GM19324 (cell line): ENCODE measurements around the gene GOLGA8N.
"Not testable (repeated sequence)": the region's sequence is repeated elsewhere in the genome, so short reads cannot be mapped to it uniquely, and the experiment has no call there.

Experiments
- ATAC-seq: cut with Tn5 transposase; IDR thresholded peaks from one replicate; pipeline ENCODE4 v1.9.1; 2021; ENCODE audit warnings: mild to moderate bottlenecking, moderate library complexity; ENCODE audit not compliant: unreplicated experiment, low FRiP score

The GOLGA8N gene

DNA sequence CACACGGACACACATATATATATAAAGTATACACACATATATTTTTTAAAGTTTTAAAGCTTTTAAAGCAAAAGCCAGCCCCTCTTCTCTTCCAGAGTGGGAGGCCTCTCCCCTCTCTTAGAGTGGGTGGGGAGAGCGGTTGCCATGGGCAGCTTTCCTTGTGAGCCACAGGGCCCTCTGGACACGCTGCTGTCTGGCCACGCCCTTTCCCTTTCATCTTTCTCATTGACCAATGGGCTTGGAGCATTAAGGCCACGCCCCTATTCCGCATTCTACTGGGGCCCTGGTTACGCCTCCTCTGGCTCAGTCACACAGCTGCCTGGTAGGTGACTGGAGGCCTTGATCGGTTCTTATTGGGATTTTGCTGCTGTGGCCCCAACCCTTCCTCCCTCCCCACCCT, at the start of gene GOLGA8N:
TSS of gene GOLGA8N (plus strand) at position 306 of the 400 bp plus-strand sequence.
- not testable (repeated sequence) for ATAC-seq

DNA sequence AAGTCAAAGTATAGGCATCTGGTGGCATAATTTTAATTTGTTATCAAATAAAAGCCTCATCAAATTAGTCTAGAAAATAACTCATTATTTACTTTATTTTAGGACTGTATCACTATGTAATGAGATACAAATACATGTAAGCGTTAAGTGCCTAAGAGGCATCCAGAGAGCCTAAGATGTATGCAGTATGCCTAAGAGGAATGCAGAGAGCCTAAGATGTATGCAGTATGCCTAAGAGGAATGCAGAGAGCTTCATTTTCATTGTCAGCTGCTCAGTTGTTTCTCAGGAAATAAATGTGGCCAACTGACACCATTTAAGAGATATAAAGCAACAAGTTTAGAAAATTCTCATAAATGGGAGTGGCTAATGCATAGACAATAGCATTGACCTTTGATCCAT, 49.8 kb upstream of the GOLGA8N start:
- ATAC-seq = not testable (repeated sequence)

DNA sequence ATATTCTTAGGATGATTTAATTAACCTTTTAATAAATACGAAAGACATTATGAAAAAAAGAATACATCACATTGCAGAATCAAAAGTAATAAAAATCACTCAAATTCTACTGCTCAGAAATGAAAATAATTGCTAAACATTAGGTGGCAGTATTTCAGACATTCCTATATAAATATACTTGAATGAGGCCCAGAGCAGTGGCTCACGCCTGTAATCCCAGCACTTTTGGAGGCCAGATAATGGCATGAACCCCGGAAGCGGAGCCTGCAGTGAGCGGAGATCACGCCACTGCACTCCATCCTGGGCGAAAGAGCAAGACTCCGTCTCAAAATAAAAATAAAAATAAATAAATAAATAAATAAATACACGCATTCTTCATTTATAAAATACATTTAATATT, 48.1 kb upstream of the GOLGA8N start:
- ATAC-seq = not testable (repeated sequence)

DNA sequence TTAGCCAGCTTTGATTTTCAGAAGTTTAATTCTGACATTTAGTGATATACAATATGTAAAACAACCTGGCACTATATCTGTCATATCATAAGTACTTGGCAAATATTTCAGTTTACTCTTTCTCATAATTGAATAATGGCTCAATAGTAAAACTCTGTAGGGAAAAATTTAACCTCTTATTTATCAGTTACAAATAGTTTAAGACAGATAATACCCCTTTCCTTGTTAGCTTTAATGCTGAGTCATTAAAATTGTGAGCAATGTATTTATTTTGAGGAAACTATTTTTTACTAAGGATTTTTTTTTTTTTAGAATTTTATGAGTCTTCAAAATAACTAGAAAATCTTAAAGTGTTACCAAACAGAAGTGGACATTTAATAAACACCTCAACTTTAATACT, 38.7 kb upstream of the GOLGA8N start:
- ATAC-seq = not testable (repeated sequence)

DNA sequence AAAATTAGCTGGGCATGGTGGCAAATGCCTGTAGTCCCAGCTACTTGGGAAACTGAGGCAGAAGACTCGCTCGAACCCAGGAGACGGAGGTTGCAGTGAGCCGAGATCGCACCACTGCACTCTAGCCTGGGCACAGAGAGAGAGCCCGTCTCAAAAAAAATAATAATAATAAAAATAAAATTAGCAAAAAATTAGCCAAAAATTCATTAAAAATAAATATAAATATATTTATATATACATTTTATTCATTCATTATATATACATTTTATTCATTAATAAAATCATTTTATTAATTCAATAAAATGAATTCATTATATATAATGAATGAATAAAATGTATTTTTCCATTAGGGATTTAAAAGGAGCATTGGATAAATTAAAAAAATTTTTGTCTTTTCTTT, 31.1 kb upstream of the GOLGA8N start:
- not testable (repeated sequence) for ATAC-seq

DNA sequence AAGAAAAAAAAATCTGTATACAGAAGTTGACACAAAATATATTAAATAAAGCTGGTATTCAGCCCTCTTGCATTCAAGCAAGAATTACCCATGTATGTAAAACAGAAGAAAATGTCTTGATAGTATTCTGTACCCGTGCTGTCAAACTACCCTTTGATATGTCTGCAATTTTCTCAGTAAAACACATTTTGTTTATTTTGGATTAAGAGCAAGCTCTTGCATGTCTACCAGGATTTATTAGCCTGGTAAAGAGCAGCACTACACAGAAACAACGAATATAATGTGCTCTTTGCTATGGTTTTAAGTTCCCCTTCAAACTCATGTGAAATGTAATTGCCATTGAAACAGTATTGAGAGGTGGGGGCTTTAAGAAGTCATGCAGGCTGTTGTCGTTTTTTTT, 24.3 kb upstream of the GOLGA8N start:
- ATAC-seq = not testable (repeated sequence)

DNA sequence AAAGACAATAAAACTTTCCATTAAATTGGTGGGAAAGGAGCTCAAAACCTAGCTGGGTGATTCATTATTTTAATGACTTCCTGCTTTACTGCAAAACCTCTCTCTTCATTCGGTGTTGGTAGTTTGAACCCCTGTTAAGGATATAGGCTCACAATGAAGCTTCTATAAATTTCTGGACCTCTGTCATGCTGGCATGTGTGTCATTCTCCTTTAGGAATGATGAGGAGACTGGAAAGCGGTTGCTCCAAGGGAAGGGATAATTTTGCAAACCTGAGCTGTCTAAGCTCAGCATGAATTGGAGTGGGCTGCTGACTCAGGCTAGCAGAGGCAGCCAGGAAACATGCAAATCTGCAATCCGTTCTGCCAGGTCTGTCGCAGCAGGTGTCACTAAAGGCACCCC, 14.8 kb upstream of the GOLGA8N start:
- not testable (repeated sequence) for ATAC-seq

DNA sequence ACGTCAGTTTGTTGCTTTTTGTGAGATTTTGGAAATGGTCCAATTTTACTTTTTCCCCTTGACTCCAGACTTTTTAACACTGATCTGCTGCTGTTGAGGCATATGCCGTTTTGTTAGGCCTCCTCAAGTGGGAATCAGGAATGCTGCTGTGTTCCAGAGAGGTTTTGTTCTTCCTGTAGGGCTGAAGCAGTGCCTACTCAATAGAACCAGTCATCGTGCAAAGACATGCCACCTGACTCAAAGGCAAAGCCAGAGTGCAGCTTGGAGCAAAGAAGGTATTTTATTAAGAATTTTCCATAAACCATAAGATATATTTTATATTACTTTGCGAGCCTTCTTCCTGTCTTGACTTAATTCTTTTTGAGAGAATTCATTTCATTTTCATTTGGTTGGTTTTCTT, 7.4 kb upstream of the GOLGA8N start:
- ATAC-seq = not testable (repeated sequence)

DNA sequence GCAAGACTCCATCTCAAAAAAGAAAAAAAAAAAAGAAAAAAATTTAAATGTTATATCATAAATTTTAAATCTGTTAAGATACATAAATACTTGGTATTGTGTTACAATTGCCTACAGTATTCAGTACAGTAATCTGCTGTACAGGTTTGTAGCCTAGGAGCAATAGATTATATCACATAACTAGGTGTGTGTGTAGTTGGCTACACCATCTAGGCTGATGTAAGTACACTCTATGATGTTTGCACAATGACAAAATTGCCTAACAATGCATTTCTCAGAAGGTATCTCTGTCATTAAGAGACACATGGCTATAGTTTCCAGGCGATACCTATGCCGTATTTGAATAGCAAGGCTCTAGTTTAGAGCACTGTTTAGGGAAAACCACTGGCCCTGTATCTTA, 16.3 kb downstream of the GOLGA8N start:
- ATAC-seq = not testable (repeated sequence)

DNA sequence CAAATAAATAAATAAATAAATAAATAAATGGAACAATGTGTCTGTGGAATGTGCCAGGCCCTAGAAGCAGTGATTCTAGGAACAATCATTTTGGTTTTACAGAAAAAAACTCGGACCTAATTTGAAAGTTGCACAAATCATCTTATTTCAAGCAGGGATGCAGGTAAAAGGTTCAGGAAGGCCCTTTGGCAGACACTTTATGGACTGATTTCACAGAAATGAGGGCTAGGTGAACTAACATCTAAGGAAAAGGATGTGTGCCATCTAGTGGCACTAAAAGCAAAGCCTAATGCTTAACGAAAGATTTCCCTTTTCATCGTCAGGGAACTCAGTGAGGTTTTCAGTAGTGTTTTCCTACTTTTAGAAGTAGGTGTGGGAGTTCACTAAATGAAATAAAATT, 17.5 kb downstream of the GOLGA8N start:
- not testable (repeated sequence) for ATAC-seq

DNA sequence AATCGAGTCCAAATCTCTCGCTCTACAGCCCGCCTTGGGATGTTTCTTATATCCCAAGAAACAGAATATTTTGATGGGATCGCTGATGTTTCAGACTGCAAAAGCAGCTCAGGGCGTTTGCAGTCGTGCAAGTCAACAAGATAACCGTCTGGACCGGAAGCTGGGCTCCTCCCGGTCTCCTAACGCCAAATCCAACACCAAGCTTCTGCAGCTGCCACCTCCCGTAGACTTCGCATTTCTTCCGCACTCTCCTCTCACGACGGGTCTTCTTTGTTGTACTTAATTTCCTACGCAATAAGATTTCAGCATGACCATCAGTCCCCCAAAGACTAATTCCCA, 21.4 kb downstream of the GOLGA8N start:
- ATAC-seq = peak; percentile 13

DNA sequence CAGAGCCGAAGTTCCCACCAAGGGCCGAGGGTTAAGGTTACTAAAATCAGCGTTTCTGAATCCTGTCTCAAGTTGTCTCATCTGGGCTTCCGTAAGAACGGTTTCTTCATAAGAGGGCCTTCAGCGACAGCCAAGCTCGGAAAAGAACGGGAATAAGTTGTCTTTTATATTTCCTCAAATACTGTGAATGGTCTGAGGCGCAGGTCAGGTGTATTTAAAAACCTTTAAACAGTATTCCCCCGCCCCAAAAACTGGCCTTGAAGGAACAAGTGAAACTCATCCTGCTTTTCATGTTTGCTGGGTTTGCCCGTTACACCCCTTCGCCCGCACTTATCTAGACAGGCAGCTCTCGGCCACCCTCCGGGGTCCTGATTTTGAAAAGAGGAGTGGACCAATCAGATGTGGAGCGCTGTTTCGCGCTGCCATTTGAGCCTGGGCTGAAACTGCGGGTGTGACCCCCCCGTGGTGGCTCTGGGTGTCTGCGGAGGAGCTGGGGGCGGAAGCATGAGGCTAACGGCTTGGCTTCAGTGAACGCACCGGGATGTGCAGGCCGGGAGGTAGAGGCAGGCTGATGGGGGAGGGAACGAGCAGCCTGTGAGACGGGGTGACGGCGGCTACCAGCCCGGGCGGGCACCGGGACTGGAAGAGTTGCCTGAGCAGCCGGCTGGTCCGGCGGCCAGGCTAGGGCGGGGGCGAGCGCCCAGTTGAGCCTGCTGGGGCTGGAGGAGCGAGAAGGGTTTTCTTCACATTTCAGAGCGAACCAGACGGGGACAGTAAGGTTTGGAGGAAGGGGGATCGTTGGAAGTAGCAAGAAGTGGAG, 22.0 kb downstream of the GOLGA8N start, which contains the start of gene ARHGAP11A:
TSS of gene ARHGAP11A (plus strand) at position 454 of the 820 bp plus-strand sequence. CDS start 708 bp downstream, outside the sequence.
- peak; percentile 77 for ATAC-seq

DNA sequence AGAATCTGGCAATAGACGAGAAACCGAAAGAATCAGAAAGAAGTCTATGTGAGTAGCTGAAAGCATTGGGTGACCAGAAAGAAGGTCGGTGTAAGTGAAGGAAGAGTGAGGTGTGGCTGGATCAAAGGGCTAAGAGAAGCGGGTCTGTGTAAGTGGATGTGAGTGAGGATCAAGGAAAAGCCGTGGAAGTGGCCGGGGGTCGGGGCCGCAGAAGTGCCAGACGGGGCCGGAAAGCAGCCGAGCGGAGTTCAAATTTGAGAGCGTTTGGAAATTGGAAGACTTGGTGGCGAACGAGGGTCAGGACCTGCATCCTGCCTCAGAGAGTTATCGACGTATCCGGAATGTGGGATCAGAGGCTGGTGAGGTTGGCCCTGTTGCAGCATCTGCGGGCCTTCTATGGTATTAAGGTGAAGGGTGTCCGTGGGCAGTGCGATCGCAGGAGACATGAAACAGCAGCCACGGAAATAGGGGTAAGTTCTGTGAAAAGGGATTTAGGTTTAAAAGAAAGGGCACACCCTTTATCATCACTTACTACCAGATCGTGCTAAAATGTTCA, 22.7 kb downstream of the GOLGA8N start:
- ATAC-seq = peak; percentile 21

DNA sequence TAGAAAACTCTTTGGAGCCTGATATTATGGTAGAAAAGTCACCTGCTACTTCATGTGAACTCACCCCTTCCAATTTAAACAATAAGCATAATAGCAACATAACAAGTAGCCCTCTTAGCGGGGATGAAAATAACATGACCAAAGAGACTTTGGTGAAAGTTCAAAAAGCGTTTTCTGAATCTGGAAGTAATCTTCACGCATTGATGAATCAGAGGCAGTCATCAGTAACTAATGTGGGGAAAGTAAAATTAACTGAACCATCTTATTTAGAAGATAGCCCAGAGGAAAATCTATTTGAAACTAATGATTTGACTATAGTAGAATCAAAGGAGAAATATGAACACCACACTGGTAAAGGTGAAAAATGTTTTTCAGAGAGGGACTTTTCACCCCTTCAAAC, 43.2 kb downstream of the GOLGA8N start:
- ATAC-seq = no peak

DNA sequence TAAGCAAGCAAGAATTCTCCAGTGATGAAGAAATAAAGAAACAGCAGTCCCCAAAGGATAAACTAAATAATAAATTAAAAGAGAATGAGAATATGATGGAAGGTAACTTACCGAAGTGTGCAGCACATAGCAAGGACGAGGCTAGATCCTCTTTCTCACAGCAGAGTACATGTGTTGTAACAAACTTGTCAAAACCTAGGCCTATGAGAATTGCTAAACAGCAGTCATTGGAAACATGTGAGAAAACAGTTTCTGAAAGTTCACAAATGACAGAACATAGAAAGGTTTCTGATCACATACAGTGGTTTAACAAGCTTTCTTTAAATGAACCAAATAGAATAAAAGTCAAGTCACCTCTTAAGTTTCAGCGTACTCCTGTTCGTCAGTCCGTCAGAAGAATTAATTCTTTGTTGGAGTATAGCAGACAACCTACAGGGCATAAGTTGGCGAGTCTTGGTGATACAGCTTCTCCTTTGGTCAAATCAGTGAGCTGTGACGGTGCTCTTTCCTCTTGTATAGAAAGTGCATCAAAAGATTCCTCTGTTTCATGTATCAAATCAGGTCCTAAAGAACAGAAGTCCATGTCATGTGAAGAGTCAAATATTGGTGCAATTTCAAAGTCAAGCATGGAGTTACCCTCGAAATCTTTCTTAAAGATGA, 43.8 kb downstream of the GOLGA8N start:
- ATAC-seq = no peak

DNA sequence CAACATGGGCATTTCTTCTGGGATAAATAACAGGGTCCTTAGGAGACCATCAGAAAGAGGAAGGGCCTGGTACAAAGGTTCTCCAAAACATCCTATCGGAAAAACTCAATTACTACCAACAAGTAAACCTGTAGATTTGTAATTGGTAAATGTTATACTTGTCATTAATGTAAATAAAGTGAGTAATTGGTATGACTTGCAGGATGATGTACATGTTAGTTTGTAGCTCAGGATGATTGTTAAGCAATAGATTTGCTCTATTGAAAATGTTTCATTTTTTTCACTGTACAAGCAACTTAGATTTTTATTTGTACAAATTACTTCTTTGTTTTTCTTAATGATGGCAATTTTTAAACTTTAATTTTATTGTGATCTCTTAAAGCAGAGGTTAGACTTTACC, 44.4 kb downstream of the GOLGA8N start:
- ATAC-seq = no peak

DNA sequence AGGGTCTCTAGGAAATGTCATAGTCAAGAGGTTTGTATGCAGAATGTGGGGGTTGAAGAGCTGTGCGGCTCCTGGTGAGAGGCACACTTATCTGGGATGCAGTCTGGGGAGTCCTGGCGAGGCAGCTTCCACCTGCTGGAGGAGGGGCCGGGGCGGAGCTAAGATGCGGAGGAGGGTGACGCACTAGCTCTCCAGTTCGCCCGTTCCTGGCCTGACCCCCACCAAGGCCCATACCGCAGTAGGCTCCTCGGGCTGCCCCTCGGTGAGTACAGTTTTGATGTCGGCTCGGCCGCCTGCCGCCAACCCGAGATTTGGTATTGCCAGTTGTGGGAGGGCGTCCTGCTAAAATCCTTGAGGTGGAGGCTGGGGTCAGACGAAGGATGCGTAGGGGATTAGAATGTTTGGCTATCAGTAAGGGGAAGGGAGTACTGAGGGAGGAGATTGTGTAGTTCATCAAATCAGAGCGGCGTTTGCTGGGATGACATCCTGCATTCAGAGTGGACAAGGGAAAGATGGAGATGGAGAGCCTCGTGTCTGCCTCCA, 48.3 kb downstream of the GOLGA8N start, which contains the start of gene SCG5:
TSS of gene SCG5 (plus strand) at position 194 of the 543 bp plus-strand sequence. CDS start 1,883 bp downstream, outside the sequence.
- no peak for ATAC-seq

DNA sequence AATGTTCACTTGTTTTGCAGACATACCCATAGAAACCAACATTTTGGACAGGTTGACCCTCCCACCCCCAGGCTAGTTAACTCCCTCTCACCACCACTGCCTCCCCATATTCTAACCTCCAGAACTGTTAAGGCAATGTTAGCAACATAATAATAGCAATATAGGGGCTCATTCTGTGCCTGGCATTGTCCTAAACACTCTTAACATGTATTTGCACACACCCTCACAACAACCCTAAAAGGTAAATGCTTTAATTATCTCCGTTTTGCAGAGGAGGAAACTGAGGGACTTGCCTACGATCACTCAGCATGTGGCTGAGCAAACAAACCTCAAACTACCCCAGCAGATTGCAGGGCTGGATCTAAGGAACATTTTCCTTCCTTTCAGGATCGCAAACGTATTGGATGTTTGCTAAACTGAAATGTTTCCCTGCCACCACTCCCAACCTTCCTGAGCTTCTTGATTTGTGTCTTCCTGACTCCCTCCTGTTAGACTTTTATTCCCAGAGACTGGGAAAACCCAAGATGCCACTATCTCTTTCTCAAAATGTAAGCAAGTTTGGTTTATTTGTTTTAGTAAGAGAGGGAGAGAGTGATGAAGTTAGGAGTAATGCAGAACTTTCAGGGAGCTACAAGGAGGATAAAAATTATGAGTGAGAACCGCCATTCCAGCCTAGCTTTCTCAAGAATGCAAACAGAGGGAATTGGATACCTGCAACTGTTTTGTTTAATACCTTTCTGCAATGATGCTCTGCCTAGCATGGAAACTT, 49.6 kb downstream of the GOLGA8N start:
- ATAC-seq = no peak

DNA sequence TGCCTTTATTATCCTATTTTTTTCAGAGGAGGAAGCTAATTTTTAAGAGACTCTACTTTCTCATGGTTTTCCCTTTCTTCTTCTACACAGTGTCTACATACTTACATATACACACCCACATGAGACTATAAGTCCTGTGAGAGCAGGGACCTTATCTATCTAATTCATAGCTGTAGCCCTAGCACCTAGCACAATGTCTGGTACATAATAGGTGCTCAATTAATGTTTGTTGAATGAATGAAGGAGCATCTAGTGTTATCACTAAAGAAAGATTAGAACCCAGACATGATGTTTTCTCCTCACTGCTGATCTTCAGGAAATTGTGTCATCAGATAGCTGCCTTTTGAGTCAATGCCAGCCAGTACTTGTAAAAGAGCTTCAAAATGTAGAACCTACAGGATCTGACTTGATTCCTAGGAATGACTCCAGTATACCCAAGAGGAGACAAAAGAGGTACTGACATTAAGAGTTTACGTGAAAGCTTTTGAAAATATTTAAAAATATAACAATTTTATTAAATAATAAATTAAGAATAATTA, 50.7 kb downstream of the GOLGA8N start:
- ATAC-seq = no peak

DNA sequence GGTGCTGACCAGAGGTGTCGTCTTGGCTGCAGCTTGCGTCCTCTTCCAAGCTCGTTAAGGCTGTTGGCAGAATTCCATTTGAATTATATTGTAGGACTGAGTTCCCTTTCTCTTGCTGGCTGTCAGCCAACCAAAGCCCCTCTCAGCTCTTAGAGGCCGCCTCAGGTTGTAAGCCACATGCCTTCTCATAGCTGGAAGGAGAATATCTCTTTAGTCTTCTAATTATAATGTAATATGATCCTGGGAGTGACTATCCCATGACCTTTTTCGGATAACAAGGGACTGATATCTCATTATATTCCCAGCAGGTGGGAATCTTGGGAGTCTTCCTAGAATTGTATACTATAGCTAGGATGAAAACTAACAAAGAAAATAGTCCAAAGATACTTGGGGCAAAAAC, 53.0 kb downstream of the GOLGA8N start:
- ATAC-seq = no peak
